GM23338 (cell line): ENCODE results near the gene ZNF483. TPM values are rescaled to one million over a fixed set of nuclear protein-coding genes. Genes with fewer than 3 reads are reported as not detected.

Experiments
- ATAC-seq: fragments of 200-7000 bp; cut with Tn5 transposase; 3 replicates; pipeline ENCODE4 v1.9.1; 2020
- DNase-seq: peaks from one replicate; pipeline ENCODE4 v3.0.0-alpha.2; 2015; ENCODE audit warnings: low spot score
- H2AFZ ChIP-seq: fragments of 200-600 bp; sonication (generic); 2 replicates; pipeline ENCODE4 v1.8.0; 2016; ENCODE audit warnings: antibody characterized with exemption, mild to moderate bottlenecking, moderate library complexity
- H3F3A ChIP-seq: fragments of 200-600 bp; sonication (generic); replicated peaks from 2 replicates; pipeline ENCODE4 v1.8.0; 2017; ENCODE audit warnings: antibody characterized with exemption, mixed run types, low read depth
- H3K27ac ChIP-seq: fragments of 200-600 bp; sonication (generic); 2 replicates; pipeline ENCODE4 v1.6.1; 2016; ENCODE audit warnings: low read depth
- H3K27me3 ChIP-seq: fragments of 200-600 bp; sonication (generic); 2 replicates; pipeline ENCODE4 v1.8.0; 2016; ENCODE audit warnings: mild to moderate bottlenecking, mixed run types, moderate library complexity; ENCODE audit not compliant: insufficient read depth
- H3K36me3 ChIP-seq: fragments of 200-600 bp; sonication (generic); 2 replicates; pipeline ENCODE4 v1.8.0; 2016; ENCODE audit warnings: mild to moderate bottlenecking; ENCODE audit not compliant: insufficient read depth
- H3K4me1 ChIP-seq: fragments of 200-600 bp; sonication (generic); 2 replicates; pipeline ENCODE4 v1.8.0; 2016; ENCODE audit warnings: mild to moderate bottlenecking, moderate library complexity; ENCODE audit not compliant: insufficient read depth
- H3K4me2 ChIP-seq: fragments of 200-600 bp; sonication (generic); 2 replicates; pipeline ENCODE4 v1.7.1; 2017; ENCODE audit warnings: mixed run types
- H3K4me3 ChIP-seq: fragments of 200-600 bp; sonication (generic); 2 replicates; pipeline ENCODE4 v1.6.1; 2016; ENCODE audit warnings: mixed run types
- H3K79me2 ChIP-seq: fragments of 200-600 bp; sonication (generic); replicated peaks from 2 replicates; pipeline ENCODE4 v1.8.0; 2017; ENCODE audit warnings: mild to moderate bottlenecking; ENCODE audit not compliant: insufficient read depth
- H3K9me2 ChIP-seq: fragments of 200-600 bp; sonication (generic); 2 replicates; pipeline ENCODE4 v1.8.0; 2017; ENCODE audit not compliant: insufficient read depth
- H4K20me1 ChIP-seq: fragments of 200-600 bp; sonication (generic); replicated peaks from 2 replicates; pipeline ENCODE4 v1.8.0; 2017; ENCODE audit warnings: mild to moderate bottlenecking; ENCODE audit not compliant: insufficient read depth
- H3K27ac Mint-ChIP-seq: 2 replicates; pipeline ENCODE4 v1.8.0; 2020; ENCODE audit warnings: inconsistent platforms, mild to moderate bottlenecking, moderate library complexity, mixed read lengths
- H3K27me3 Mint-ChIP-seq: 3 replicates; pipeline ENCODE4 v1.8.0; 2022; ENCODE audit warnings: low read depth, mild to moderate bottlenecking, moderate library complexity, mixed read lengths, inconsistent platforms; ENCODE audit not compliant: insufficient read depth, poor library complexity
- H3K36me3 Mint-ChIP-seq: 3 replicates; pipeline ENCODE4 v1.8.0; 2021; ENCODE audit warnings: low read depth, mild to moderate bottlenecking, inconsistent platforms, moderate library complexity, mixed read lengths
- H3K4me1 Mint-ChIP-seq: 3 replicates; pipeline ENCODE4 v1.8.0; 2020; ENCODE audit warnings: mild to moderate bottlenecking, inconsistent platforms, mixed read lengths
- H3K4me3 Mint-ChIP-seq: 3 replicates; pipeline ENCODE4 v1.8.0; 2021; ENCODE audit warnings: moderate library complexity, mild to moderate bottlenecking, inconsistent platforms, mixed read lengths
- H3K9me3 Mint-ChIP-seq: 3 replicates; pipeline ENCODE4 v1.8.0; 2020; ENCODE audit warnings: moderate library complexity, mild to moderate bottlenecking, inconsistent platforms, mixed read lengths
- CREB1 ChIP-seq: fragments of 250-450 bp; sonication (Bioruptor Pico); IDR thresholded peaks from 2 replicates; pipeline ENCODE4 v1.5.0; 2020; ENCODE audit warnings: low read depth, mild to moderate bottlenecking, moderate library complexity
- EZH2phosphoT487 ChIP-seq: fragments of 200-600 bp; sonication (generic); IDR thresholded peaks from one replicate; pipeline ENCODE4 v1.8.1; 2018; ENCODE audit warnings: antibody characterized with exemption; ENCODE audit not compliant: unreplicated experiment
- NANOG ChIP-seq: IDR thresholded peaks from 2 replicates; pipeline ENCODE4 v1.6.1; 2016; ENCODE audit warnings: antibody characterized with exemption, borderline replicate concordance
- POLR2AphosphoS5 ChIP-seq: IDR thresholded peaks from 2 replicates; pipeline ENCODE4 v1.6.1; 2016; ENCODE audit warnings: antibody characterized with exemption, low read depth
- REST ChIP-seq: IDR thresholded peaks from one replicate; pipeline ENCODE4 v1.6.1; 2018; ENCODE audit warnings: antibody characterized with exemption; ENCODE audit not compliant: unreplicated experiment
- STAT1 ChIP-seq: IDR thresholded peaks from one replicate; pipeline ENCODE4 v1.6.1; 2016; ENCODE audit warnings: antibody characterized with exemption; ENCODE audit not compliant: unreplicated experiment
- ZNF114 ChIP-seq: fragments of 250-450 bp; sonication (Bioruptor Pico); IDR thresholded peaks from 2 replicates; pipeline ENCODE4 v1.5.0; 2020; ENCODE audit warnings: mild to moderate bottlenecking, moderate library complexity
- ZNF331 ChIP-seq: fragments of 250-450 bp; sonication (Bioruptor Pico); IDR thresholded peaks from 2 replicates; pipeline ENCODE4 v1.5.0; 2020; ENCODE audit warnings: low read depth, mild to moderate bottlenecking, moderate library complexity
- ZNF462 ChIP-seq: fragments of 250-450 bp; sonication (Bioruptor Pico); IDR thresholded peaks from 2 replicates; pipeline ENCODE4 v1.5.0; 2020; ENCODE audit warnings: mild to moderate bottlenecking, moderate library complexity
- polyA plus RNA-seq: library from polyadenylated mRNA; unstranded; fragments of >200 nt; fragmentation: Nextera tagmentation; extraction: Ambion mirVana; gene quantifications from 2 replicates; pipeline ENCODE4 v1.2.1, GENCODE V29; 2016
- total RNA-seq: library from RNA; depleted of rRNA; stranded (reverse); fragments of >200 nt; shearing (Covaris generic); gene quantifications from 2 replicates; pipeline ENCODE4 v1.2.3, GENCODE V29; 2014
- TF ChIP-seq, protein P1 (sequence below): IDR thresholded peaks from 2 replicates; pipeline ENCODE4 v1.6.1; 2016; ENCODE audit warnings: antibody characterized with exemption

Gene ZNF483
- total and polyA plus RNA-seq, 2 experiments from 2014 or later: 9.7 to 112 TPM

GRCh38 chr9:111501648-111502047 is 23.3 kb upstream of the ZNF483 start (continued):
- TF ChIP-seq REST (no peak), EZH2phosphoT487 (no peak), ZNF114 (CRISPR knock-in tag) (no peak), NANOG (no peak)
- TF ChIP-seq, protein P1, sequence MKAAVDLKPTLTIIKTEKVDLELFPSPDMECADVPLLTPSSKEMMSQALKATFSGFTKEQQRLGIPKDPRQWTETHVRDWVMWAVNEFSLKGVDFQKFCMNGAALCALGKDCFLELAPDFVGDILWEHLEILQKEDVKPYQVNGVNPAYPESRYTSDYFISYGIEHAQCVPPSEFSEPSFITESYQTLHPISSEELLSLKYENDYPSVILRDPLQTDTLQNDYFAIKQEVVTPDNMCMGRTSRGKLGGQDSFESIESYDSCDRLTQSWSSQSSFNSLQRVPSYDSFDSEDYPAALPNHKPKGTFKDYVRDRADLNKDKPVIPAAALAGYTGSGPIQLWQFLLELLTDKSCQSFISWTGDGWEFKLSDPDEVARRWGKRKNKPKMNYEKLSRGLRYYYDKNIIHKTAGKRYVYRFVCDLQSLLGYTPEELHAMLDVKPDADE: no peak

DNA sequence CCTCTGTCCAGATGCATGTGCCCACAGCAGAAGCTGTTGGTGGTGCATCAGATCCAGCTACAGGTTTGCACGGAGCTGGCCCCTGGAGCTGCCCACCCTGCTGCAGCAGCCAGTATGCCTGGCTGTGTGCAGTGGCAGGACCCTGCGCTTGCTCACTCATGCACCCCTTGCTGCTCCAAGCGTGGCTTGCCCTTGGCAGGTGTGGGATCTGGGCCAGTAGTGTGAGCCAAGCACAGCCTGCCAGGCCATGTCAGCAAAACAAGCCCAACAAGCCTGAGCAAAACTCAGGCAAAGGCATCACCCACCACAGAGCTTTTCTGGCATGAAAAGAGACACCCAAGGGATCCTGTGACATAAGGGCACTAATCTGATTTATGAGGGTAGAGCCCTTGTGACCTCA is 22.5 kb upstream of the ZNF483 start:
- Mint-ChIP-seq H3K36me3 (no peaks in the 10 kb centered on the region), H3K27ac (no peak overlapping the region), H3K4me1 (no peaks in the 10 kb centered on the region), H3K27me3 (peaks cover 6% of the 10 kb centered on the region), H3K9me3 (no peaks in the 10 kb centered on the region), H3K4me3 (no peak overlapping the region)
- Histone ChIP-seq H2AFZ (no peak overlapping the region; the same call in 1 of the 2 replicates), H4K20me1 (no peaks in the 10 kb centered on the region), H3K27ac (no peak overlapping the region), H3K9me2 (no peaks in the 10 kb centered on the region), H3K79me2 (no peaks in the 10 kb centered on the region), H3K4me2 (no peak overlapping the region), H3K4me3 (no peak overlapping the region), H3F3A (no peaks in the 10 kb centered on the region), H3K36me3 (no peaks in the 10 kb centered on the region), H3K27me3 (no peaks in the 10 kb centered on the region), H3K4me1 (no peaks in the 10 kb centered on the region)
- no peak for DNase-seq
- ATAC-seq: no peak
- no peak for TF ChIP-seq ZNF462 (CRISPR knock-in tag)
- no peak for TF ChIP-seq ZNF114 (CRISPR knock-in tag)
- no peak for TF ChIP-seq POLR2AphosphoS5
- no peak for TF ChIP-seq REST
- TF ChIP-seq STAT1: no peak
- no peak for TF ChIP-seq NANOG
- no peak for TF ChIP-seq CREB1 (CRISPR knock-in tag)
- no peak for TF ChIP-seq EZH2phosphoT487
- no peak for TF ChIP-seq ZNF331 (CRISPR knock-in tag)
